Activated naive CD8-positive, alpha-beta T cell treated with anti-CD3 and anti-CD28 coated beads, Interleukin-2, amount 50 U/mL, for 16 hours (primary cell): ENCODE results near the gene PSMG1.
"Not testable (repeated sequence)": the region's sequence is repeated elsewhere in the genome, so short reads cannot be mapped to it uniquely, and the experiment has no call there.

Experiments used
- DNase-seq: peaks from one replicate; pipeline ENCODE4 v3.0.0-alpha.2; 2020; ENCODE audit warnings: low read depth, low spot score

The PSMG1 gene

DNA sequence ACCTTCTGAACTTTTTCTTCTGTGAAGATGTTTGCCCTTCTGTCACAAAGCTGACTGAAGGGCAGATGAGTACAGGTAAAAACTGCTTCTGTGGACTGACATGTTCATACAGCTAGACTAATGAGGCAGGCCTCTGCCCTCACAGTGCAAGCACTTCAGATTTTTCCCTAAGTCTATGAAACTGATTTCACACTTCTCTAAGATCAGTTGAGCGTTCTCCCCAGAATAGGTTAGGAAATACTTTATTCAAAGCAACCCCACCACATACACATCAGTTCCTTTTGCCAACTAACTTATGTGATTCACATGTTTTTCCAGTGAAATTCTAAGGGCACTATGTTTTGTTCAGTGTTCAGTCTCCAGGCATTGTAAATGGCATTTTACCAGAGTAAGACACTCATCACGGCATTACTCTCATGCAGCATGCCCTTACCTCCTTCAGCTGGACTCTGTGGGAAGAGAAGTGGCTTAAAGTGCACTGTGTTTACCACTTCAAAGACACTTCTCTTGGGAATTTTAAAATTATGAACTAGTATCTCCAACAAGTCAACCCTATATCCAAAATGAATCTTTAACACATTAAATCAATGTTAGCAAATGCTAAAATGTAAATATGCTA, 5.4 kb upstream of the PSMG1 start:
- DNase-seq, result no peak

DNA sequence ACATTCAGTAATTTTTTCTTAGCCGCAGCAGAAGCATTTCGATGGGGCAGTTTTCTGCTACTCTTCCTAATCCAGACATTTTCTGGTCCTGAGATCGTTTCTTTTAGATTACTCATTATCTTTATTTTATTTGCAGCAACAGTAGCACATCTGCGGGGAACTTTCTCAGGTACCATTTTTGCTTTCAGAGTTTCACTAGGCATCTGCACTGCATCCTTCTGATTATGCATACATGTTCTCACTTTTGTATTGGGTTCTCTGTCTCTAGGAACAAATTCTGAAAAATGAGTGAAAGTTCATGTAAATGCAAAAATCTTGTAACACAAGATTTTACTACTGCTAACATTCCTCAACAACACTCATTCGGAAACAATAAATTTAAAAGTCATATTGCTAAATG, 3.9 kb upstream of the PSMG1 start:
- no peak for DNase-seq

DNA sequence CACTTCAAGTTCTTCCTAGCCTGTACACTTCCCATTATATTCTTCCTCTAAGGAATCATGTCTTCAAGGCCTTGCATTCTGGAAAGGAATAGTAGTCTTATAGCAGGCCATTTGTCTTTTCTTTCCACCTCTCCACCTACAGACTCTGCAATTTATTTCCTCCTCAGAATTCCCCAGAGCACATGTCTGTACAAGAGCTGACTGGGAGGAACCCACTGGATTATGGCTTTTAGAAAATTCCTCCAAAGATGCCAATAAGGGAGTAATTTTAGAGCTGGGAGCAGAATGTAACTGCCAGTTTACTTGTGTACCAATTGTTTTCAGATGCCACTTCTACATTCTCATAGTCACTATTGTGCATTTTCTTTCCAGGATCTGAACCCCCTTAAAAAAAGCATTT, 3.4 kb upstream of the PSMG1 start:
- no peak for DNase-seq

DNA sequence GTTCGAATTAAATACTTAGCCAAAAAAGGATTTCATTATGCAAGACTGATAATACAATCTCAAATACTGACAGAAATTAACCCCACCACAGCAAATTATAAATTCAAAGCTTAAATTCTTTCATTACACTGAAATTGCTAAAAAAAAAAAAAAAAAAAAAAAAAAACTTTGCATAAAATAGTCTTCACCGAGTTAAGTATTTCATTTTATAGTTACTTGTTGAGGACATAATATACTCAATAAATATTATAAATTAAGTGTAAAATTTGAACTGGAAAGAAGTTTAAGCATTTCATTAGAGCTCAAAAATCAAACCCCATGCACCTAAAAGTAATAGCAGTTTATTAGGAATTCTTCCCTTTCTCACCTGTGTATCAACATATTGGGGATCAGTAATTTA, 1.9 kb upstream of the PSMG1 start:
- no peak for DNase-seq

DNA sequence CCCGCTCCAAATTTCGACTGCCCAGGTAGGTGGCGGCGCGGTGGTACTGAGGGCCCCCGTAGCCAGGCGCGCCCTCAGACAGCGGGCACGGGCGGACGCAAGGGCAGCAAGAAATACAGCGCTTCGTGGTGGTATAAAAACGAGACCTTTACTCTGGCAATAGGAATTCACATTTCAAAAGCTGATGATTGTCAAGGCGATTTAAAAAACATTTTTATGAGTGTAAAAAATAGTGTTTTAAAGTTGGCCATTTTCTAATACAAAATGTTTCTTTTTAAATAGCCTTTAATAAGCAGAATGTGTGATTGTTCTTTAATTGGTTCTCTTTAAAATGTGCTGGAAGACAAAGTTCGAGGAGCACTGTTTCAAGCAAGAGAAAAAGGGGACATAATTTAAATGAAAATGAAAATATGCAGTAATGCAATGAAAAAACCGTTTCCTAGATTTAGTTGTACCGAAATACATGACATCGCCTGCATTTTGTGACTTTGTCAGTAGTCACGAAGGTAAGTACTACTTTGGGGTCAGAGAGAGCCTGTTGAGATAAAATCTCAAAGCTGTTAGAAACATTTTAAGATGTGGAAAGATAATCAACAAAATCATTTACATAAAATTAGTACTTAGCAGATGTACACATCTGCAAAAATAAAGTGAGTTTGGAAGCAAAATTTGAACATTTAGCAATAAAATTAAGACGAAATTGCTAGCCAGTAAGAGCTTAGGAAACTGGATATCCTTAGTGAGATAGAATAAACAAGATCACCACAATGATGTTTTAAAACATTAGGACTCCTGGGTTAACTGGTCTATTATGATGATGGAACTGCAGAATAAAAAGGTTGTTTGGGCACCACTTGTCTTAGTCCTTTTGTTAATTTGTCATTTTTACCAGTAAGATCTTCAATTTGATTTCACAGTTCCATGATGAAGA, 1.1 kb upstream of the PSMG1 start:
- DNase-seq, result no peak

DNA sequence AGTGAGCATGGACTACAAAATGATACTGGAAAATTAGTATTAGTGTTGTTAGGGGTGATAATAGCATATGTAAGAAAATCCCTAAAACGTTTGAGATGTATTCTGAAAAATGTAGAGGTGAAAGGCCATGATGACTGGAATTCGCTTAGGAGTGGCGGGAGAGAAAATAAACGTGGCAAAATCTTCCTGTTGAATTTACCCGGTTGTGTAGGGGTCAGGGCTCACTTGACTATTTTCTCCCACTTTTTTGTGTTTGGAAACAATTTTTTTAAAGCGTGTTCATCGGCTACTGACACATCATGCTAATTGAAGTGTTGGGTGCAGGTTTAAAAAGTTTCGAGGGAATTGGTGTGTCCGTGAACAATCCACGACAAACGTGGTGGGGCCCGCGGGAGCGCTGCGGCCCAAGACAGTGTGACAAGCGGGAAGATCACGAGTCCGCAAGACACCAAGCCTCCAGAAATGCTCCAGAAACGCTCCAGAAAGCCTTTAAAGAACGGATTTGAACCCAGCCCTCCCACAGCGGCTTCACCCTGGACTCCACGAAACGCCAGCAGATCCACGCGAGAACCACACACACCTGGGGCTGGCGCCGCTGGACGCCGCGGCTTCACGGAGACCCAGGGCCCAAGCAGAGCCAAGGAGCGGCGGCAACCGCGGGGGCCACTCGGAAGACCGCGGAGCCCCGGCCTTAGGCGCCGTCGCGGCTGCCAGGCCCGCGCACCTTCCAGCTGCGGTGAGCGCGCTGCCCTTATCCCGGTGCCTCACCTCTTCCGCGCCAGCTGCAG, 573 bp downstream of the PSMG1 start:
- no peak for DNase-seq

DNA sequence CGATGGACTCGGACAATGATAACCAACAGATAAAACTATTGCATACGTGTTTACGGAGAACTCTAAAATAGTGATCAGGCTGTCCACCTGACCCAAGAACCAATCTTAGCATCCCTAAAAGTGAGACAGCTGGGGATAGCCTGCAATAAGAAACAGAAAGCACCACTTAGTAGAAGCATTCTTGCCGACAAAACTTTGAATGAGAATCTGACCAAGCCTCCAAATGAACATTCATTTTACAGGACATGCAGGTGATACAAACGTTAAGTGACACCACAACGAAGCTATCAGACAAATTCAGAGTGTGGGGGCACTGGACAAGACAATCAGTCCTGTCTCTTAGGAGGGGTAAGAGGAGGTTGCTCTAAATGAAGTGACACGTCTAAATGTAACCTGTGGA, 1.2 kb downstream of the PSMG1 start:
- no peak for DNase-seq

DNA sequence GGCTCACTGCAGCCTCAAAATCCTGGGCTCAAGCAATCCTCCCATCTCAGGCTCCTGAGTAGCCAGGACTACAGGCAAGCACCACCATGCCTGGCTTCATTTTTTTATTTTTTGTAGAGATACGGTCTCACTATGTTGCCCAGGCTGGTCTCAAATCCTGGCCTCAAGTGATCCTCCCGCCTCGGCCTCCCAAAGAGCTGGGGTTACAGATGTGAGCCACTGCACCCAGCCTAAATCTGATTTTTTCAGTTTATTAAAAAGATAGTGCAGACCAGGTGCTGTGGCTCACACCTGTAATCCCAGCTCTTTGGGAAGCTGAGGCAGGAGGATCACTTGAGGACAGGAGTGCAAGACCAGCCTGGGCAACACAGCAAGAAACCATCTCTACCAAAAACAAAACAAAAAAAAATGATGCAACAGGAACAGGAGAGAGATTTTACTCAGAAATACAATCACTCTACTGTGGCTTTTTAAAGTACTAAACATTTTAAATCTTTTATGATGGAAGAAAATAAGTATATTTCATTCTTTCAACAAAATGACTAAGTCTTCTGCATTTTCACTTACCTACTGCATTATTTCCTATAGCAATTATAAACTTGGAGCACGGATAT, 1.9 kb downstream of the PSMG1 start:
- DNase-seq, result no peak

DNA sequence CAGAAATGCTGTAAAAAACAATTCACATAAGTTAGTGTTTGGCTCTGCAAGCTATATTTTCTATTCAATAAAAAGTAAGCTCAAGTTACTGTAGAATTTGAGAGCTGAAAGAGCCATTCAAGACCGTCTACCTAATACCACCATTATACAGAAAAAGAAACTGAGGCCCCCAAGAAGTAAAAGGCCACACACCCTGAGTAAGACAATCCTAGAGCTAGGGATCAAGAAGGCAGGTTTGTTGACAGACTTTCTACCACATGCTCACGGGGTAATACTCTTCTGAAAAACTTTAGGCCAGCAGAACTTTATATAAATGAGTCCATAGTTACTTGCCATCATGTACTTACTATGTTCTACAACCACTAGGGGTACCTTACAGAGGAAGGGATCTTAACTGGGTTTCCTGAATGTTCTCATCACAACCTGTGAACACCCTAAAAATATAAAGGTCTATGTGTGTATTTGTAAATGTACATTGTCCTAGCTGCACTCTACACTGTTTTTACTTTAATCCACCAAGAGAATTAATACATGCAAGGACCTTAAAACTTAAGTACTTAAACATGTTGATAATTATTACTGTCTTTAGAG, 2.7 kb downstream of the PSMG1 start:
- no peak for DNase-seq

DNA sequence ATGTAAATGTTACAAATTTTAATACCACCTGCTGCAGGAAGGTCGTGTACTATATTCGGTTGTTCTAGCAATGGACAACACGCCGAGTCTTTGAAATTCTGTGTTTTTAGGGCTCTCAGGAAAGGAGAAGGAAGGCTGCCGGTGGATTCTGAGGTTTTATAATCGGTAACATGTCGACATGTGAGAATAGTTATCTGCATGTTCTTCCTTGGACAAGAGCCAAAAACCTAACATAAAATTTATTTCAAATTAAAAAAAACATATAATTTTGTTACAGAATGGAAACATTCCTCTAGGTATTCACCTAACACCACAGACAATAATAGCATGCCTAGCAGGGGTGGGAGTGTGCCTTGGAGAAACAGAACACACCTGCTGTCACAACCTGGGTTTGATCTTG, 4.8 kb downstream of the PSMG1 start:
- DNase-seq, result no peak

DNA sequence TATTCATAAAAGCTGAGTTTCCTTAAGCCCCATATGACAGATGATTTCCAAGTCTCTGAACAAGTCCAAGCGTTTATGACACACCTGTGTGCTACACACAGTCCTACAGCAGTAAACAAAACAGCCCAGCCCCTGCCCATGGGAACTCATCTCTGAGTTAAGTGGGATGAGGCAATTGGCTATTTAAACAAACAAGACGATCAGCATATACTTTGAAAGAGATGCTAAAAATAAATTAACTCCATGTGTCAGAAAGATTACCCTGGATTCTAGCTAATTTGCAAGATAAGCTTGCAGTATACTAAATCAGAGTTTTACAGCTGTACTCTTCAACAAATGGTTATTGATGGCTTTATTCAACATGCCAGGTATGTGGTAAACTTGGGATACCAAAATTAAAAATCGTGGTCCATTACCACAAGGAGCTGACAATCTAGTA, 7.0 kb downstream of the PSMG1 start:
- DNase-seq, result no peak

DNA sequence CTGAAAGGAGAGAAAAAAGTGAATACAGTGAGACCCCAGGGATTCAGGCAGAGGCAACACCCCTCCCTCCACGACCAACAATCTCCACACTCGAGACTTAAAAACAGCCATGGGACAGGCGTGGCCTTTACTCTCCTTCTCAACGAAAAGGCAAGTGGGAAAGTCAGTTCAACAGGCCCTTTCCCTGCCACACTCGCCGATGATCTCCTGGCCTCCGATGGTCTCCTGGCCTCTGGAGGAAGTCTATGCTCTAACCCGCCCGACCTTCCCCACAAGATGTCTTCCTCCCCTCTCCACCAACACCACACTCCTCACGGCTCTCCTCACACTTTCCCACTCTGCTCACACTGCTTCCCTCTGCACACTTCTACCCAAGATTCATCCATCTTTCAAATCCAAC, 7.6 kb downstream of the PSMG1 start:
- no peak for DNase-seq

DNA sequence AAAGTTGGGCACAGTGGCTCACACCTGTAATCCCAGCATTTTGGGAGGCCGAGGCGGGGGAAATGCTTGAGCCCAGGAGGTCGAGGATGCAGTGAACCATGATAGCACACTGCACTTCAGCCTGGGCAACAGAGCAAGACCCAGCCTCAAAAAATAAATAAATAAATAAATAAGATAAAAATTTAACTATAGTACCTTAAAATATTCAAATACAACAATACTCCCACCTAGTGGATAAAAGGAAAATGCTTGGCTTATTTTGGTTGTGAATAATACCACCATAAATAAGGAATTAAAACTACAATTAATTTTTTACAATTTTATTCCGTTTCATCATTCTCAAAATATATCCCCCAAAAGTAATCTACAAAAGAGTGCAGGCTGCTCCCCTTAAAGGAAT, 8.1 kb downstream of the PSMG1 start:
- DNase-seq, result no peak

DNA sequence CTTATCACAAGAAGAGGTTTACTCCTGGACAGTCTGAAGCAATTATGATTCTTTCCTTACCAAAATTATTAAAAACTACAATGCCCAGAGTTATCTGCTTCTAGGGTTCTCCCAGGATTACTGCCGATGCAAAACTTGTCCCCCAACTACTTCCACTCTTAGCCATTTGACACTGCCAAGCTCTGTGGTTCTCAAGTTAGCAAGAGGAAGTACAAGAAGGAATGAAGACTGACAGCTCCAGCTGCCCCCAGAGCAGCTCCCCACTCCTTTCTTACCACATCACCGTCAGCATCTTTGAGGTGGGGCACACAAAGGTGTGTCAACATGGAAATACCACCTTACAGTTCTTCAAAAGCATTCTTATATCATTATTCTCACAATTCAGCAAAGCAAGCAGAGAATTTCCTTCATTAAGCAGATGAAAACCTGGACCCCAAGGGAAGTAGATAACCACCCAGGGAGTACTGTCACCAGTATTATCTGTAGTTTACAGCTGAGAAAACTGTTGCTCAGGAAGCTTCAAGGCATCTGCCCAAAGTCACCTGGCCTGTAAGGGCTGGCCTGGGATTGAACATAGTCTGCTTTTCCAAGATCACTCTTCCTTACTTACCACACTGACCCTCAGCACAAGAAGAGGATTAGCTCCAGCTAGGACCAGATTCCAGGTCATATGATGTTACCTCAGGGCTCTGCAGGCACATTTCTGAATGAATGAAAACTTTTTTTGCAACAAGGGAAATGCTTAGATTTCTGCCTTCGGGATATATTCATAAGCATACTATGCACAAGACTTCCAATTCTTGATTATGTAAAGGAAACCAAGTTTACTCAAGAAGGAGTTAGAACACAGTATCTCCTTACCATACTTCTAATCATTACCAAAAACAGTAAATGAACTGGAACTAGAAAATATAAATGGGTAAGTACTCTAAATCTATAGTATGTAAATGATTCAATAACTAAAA, 9.3 kb downstream of the PSMG1 start:
- no peak for DNase-seq

DNA sequence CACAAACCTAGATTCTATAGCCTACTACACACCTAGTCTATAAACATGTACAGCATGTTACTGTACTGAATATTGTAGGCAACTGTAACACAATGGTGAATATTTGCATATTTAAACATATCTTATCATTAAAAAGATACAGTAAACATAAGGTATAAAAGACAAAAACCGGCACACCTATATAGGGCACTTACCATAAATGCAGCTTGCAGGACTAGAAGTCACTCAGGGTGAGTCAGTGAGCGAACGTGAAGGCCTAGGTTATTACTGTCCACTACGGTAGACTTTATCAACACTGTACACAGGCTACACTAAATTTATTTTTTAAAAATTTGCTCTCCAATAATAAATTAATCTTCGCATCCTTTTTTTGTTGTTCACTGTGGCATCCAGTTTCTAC, 13.3 kb downstream of the PSMG1 start:
- DNase-seq, result no peak

DNA sequence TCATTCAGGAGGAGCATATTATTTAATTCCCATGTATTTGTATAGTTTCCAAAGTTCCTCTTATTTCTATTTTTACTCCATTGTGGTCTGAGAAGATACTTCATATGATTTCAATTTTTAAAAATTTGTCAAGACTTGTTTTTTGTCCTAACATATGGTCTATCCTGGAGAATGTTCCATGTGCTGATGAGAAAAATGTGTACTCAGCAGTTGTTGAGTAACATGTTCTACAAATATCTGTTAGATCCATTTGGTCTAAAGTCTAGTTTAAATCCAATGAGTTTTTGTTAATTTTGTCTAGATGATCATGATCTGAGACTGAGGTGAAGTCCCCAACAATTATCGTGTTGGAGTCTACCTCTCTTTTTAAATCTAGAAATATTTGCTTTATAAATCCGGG, 14.5 kb downstream of the PSMG1 start:
- DNase-seq, result no peak

DNA sequence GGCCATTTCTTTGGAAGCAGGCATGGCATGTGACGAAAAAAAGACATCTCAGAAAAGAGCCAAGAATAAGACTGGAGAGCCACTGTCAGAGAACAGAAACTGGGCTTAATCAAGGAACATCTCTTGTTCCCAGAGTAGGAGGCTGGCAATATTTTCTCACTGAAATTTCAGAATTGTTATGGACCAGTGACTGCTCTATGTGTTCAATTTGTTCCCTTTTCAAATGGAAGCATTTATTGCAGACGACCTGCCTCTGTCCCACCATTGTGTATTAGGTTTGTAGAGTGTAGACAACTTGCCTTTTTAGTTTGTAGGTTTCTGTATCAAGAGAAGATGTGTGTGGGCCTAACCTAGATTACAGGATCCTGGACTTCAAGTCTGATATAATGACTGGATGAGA, 18.7 kb downstream of the PSMG1 start:
- no peak for DNase-seq

DNA sequence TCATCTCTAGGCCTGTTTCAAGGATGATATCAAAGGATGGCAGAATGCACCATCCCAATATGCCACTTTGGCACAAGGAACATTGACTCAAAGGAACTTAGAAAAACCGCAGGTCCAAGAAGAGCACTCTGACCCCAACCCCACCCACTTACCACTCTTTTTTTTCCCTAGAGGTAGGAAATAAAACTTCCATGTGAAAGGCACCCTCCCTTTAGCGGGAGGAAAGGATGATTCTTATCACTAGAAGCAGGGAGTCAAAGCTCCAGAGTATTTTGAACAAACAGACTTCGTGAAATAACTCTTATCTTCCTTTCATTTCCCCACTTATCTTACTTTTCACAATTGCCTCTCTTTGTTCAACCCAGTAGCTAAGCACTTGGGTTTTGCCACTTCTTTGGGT, 22.2 kb downstream of the PSMG1 start:
- DNase-seq, result no peak

DNA sequence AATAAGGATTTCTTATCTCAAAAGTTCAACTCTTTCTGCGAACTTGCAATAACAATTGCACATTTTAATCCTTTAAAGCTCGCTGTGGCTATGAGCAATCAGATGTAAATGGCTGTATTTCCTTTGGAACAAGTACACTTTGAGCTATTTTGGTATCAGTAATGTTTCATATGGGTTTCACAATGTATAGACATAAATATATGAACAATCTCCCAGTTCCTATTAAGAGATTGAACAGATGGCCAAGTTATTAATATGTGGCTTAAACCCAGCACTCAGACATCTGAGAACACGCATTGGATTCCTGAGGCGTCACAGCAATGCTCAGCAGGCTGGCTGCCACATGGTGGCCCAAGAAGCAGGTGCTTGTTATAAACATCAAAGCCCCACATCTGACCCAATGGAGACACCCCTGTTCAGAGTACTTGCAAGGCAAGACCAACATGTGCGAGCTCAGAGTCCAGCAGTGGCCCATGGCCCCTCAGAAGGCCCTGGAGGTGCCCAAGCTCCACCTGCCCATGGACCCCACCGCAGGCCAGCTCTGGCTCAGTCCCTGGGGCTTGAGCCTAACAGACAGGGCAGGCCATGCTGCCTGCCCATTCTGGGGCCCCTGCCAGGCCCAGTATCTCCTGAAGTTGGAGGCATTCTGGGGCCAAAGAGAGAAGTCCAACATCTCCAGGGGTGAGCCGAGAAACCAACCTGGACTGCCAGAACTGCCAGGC, 23.7 kb downstream of the PSMG1 start:
- DNase-seq, result no peak

DNA sequence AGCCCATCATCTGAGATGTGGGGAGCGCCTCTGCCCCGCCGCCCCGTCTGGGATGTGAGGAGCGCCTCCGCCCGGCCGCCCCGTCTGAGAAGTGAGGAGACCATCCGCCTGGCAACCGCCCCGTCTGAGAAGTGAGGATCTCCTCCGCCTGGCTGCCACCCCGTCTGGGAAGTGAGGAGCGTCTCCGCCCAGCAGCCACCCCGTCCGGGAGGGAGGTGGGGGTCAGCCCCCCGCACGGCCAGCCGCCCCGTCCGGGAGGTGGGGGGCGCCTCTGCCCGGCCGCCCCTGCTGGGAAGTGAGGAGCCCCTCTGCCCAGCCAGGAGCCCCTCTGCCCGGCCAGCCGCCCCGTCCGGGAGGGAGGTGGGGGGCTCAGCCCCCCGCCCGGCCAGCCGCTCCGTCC, 26.0 kb downstream of the PSMG1 start:
- not testable (repeated sequence) for DNase-seq
